NK-92 (cell line): ENCODE results near the gene RBM34.
"Not testable (repeated sequence)": the region's sequence is repeated elsewhere in the genome, so short reads cannot be mapped to it uniquely, and the experiment has no call there.

Experiments used
- DNase-seq: peaks from one replicate; lab custom pipeline; 2025; ENCODE audit not compliant: unreplicated experiment; lab: John Stamatoyannopoulos, UW

Gene RBM34, protein sequence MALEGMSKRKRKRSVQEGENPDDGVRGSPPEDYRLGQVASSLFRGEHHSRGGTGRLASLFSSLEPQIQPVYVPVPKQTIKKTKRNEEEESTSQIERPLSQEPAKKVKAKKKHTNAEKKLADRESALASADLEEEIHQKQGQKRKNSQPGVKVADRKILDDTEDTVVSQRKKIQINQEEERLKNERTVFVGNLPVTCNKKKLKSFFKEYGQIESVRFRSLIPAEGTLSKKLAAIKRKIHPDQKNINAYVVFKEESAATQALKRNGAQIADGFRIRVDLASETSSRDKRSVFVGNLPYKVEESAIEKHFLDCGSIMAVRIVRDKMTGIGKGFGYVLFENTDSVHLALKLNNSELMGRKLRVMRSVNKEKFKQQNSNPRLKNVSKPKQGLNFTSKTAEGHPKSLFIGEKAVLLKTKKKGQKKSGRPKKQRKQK

DNA sequence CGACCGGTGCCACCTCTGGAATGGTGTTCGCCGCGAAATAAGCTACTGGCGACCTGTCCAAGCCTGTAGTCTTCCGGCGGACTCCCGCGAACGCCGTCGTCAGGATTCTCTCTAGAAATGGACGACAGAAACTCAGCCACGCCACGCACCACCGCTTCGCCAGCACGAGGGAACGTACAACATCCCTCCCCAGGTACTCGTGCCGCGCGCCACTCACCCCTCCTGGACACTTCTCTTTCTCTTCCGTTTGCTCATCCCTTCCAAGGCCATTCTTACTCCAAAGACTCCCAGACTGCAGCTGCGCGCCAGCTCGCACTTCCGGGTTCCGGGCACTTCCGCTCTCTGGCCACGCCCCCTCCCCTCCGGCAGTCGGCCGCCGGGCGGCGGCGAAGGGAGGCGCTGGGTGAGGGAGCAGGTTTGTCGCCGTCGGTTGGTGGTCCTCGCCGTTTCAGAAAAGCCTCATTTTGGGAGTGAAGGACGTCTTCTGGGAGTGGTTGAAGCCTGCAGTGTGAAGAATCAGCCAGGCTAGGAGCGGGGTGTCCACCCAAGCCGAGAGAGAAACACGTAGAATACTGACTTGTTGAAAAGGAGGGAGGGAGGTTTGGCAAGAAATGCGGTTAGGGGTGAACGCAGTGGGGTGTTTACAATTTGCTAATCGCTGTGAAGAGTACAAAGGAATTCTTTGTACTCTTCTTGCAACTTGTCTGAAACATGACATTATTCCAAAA, at the start of gene RBM34:
Gene RBM34, minus strand, starts transcription at position 294 of the 728 bp plus-strand sequence. Its CDS starts 24 bp downstream, at position 270.
- DNase-seq, result peak; percentile 64

DNA sequence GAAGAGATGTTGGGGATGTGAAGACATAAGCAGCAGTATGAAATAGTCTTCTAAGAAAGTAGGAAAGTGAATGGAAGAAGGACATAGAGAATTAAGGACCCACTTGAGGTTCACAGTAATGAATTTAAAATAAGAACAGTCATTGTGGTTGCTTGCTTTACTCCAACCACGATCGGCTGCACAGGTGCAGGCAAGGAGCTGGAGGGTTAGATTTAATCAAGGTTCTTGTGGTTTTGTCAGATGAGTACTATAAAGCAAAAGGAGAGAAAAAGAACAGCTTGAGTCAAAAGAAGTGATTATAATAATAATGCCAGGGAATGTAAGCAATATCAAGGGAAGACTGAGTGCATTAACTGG, 46.1 kb upstream of the RBM34 start:
- no peak for DNase-seq

DNA sequence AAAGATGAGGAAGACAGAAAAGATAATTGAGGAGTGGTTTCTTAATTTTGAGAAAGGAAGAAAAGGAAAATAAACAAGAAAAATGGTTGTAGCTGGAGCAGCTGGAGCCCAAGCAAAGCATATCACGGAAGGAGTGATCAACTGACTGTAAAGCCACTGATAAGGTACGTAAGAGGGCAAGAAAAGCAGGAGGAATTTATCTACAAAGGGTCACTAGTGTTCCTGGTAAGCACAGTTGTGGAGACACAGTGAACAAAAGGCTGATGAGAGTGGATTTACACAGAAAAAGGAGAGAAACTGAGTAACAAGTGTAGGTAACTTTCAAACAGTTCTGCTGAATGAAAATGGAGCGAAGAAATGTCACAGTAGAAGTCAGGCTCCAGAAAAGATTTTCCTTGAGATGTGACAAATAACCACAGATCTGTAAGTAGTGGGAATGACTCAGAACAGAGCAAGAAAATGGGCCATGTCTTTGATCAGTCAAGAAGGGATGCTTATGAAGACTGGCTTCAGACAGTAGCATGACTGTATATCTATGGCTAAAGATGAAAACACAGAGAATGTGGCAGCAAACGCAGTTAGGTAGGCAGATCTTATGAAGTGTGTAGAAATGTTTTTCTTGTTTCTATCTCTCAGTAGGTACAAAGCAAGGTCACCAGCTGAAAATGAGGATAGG, 45.6 kb upstream of the RBM34 start:
- DNase-seq, result no peak

DNA sequence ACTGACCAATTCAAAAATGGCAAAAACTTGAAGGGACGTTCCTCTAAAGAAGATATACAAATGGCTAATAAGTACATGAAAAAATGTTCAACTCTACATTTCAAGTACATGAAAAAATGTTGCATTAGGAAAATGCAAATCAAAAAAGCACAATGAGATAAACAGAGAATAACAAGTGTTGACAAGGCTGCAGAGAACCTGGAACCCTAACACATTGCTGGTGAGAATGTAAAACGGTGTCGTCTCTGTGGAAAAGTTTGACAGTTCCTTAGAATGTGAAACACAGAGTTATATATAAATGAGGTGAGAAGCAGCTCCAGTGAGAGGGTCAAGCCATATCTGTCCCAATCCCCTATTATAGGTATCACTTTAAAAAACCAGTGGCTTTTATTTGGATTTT, 44.6 kb upstream of the RBM34 start:
- no peak for DNase-seq

DNA sequence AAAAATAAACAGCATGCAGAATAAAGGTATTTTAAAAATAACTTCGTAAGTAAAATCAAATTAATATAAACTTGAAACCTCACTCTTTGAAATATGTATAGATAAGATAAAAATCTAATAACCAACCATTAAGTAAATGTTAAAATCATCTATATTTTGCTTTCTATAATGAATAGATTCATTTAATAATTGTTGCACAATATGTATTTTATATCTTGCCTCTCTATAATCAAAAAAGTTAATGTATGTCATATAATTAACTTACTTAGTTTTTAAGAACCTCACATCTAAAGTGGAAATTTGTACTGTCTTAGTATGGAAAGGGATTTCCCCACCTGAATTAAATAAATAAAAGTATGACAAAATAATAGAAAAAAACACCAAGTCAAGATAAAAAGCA, 42.4 kb upstream of the RBM34 start:
- no peak for DNase-seq

DNA sequence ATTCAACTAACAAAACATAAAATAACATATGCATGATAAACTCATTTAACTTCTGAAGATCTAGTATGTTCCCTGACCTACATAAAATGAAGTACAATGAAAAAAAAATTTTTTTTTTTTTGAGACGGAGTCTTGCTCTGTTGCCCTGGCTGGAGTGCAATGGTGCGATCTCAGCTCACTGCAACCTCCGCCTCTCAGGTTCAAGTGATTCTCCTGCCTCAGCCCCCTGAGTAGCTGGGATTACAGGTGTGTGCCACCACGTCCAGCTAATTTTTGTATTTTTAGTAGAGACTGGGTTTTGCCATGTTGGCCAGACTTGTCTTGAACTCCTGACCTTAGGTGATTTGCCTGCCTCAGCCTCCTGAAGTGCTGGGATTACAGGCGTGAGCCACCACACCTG, 41.4 kb upstream of the RBM34 start:
- not testable (repeated sequence) for DNase-seq

DNA sequence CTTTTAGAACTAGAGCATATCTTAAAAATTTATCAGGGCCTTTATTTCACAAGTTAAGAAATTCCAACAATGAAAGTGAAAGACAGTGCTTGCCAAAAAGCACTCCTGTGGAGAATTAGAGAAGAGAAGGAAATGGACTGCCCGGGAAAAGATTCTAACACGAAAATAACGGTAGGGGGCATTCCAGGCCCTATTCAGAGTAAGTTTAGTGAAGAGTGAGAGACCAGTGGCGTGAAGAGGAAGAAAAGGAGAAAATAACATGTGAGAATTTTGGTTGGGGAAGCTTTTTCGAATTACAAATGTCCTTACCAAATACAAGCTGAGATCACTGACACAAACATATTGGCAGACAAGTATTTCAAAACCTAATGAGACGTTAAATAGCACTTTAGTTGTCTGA, 38.4 kb upstream of the RBM34 start:
- DNase-seq, result no peak

DNA sequence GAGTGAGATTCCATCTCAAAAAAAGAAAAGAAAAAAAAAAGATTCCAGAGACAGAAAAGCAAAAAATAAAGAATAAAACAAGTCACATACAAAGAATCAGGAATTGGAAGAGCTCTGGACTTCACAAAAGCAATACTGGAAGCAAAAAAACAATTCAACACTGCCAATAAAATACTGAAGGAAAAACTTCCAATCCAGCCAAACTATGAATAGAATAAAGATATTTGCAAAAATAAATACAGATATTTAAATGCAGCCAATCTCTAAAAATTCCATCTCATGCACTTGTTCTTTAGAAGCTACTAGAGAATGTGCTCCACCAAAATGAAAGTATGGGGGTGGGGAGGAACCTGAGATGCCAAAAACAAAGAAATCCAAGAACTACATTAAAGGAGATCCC, 29.4 kb upstream of the RBM34 start:
- DNase-seq, result no peak

DNA sequence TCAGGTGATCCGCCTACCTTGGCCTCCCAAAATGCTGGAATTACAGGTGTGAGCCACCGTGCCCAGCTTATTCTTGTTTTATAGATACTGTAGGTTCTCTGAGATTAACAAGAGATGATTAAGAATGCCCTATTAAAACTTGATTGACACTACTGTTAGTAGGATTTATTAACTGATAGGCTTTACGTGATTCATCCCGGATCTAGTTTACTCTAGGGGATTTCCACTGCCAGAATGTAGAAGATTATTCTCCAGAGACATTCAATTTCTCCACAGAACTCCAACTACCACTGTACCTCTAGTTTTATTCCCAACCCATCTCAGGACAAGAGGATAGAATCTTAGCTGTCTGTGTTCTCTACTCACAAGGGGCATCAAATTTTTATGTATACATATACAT, 26.3 kb upstream of the RBM34 start:
- DNase-seq, result no peak

DNA sequence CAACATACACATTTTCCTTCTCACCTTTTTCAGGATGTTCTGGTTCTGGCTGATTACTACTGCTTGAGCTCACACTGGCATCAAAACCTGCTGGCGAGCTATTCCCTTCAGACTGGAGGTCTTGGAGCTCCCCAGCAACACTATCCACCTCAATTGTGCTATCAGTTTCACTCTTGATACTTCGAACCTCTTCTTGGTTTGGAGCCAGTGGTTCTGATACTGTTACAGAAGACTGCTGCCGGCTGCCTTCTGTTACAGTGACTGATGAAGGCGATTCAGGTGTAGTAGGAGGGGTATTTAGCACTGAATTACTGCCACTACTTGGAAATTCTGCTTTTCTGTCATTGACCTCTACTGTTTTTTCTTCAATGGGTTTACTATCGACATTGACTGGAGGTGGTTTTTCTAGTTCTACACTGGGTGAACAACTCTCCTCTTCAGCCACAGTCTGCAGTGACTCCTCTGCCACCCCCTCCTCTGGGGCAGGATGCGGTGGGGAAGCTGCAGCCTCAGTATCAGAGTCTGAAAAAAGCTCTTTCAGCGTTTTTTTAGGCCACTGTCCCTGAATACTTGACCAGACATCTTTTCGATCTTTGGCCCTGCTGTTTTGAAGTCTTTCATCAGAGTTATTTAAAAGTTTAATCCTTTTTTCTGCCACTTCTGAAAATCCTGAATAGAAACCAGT, 20.7 kb upstream of the RBM34 start:
- DNase-seq, result no peak

DNA sequence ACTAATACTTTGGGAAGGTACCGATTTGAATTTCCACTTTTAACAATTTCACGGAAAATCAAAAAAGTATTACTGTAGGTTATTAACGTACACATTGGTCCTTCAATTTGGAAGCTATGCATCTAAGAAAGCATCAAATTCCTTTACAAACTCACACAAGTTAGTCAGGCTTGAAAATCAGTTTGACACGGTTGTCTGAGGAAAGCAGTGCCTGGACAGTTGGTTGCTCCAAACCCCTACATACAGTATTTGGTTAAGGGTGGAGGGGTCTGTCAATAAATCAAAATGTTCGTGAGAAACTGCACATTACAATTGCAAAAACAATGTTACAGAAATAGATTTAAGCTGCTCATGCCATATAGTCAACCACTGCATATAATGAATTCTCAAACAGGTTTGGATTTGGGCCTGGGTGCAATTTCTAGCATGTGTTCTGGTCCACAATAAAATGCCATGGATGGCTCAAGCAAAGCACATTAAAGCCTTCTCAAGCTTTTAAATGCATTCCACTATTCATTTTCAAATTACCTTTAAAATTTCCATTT, 19.9 kb upstream of the RBM34 start:
- no peak for DNase-seq

DNA sequence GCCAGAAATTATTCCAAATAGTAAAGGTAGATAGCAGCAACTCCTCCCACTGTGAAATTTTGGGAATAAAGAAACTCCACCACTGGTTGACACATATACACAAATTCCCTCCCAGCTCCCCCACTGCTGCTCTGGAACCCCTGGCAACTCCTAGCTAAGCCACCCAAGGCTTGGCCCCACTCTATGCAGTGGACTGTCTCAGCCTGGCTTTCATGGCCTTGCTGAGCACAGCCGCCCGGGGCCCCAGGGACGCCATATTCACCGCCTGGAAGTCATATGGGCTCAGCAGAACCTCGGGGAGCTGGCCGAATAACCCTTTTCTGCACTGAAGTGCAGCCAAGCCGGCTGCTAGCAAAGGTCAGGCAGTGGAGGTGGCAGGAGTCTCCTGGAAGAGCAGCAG, 15.4 kb upstream of the RBM34 start:
- no peak for DNase-seq

DNA sequence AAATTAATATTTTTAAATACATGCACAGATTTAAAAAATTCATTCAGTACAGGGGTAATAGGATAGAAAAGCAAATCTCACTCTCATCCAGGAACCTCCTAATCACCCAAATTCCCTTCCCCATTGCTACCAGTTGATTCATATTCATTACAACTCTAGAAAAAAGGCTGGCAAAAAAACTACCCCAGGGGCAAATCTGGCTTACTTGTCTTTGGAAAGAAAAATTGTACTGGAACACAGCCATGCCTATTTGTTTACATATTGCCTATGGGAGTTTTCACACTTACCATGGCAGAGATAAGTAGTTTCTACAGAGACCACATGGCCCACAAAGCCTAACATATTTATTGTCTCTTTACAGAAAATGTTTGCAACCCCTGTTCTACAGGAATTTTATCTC, 8.9 kb upstream of the RBM34 start:
- no peak for DNase-seq

DNA sequence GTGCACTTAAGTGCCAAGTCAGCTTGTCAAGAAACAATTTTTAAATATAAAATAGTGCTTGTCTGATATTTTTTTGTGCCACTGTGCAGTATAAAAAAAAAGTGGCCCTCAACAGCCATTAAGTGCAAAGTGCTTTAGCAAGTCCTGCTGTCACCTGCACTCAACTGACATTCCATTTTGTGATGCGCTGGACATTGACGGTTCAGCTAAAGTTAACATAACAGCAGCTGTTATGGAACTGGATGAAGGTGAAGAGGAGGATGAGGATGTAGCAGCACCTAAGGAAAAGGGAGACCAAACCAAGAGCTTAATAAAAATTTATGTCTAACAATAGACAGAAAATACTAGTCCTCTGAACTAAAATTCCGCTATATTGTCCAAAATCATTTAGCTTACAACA, 7.3 kb upstream of the RBM34 start:
- no peak for DNase-seq

DNA sequence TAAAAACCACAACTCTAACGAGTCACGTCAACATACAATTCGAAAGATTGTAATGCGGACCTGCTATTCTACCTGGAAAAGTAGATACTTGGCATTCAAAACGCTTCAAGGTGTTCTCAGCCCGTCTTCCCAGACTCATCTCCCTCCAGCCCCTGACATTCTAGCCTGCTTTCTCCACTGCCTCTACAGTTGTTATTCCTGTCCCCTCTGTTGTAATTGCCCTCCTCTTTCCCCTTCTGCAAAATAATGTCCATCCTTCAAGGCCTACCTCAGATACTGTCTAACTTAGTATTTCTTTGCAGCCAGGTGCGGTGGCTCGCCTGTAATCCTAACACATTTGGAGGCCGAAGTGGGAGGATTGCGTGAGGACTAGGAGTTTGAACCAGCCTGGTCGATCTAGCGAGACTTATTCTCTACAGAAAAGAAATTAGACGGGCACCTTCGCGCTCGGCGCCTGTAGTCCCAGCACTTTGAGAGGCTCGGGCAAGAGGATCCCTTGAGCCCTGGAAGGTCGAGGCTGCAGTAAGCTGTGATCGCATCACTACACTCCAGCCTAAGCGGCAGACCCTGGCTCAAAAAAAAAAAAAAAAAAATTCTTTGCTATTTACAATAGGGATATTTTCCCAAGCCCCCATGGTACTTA, 756 bp upstream of the RBM34 start:
- no peak for DNase-seq

DNA sequence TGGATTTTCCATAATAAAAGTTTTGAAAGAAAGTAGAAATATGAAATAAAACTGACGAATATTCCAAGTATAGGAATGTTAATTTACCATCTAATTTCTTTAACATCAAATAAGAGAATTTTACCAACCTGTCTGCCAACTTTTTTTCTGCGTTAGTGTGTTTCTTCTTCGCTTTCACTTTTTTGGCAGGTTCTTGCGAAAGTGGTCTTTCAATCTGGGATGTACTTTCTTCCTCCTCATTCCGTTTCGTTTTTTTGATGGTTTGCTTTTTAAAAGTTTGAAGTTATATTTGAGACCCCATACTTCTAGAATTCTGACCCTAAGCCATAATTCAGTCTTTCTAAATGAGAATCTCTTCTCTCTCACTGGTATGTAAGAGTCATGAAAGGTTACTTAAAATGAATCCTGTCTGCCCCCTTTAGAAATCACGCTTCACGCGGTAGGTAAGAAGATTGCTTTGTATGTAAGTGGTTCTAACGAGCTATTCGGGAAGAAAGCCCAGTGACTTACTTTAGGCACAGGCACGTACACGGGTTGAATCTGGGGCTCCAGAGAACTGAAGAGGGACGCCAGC, 580 bp downstream of the RBM34 start:
- no peak for DNase-seq

DNA sequence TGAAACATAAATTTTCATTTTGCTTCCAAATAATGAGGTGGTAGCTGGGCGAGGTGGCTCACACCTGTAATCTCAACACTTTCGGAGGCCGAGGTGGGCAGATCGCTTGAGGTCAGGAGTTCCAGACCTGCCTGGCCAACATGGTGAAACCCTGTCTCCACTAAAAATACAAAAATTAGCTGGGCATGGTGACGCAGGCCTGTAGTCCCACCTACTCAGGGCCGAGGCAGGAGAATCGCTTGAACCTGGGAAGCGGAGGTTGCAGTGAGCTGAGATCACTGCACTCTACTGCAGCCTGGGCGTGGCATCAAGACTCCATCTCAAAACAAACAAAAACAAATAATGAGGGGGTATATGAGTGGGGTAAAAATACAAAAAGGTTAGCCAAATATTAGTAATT, 1.1 kb downstream of the RBM34 start:
- DNase-seq, result not testable (repeated sequence)

DNA sequence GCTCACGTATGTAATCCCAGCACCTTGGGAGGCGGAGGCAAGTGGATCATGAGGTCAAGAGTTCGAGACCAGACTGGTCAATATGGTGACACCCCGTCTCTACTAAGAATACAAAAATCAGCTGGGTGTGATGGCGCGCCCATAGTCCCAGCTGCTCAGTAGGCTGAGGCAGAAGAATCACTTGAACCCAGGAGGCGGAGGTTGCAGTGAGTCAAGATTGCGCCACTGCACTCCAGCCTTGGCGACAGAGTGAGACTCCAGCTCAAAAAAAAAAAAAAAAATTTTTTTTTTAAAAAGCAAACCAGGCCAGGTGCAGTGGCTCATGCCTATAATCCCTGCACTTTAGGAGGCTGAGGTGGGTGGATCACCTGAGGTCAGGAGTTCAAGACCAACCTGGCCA, 1.8 kb downstream of the RBM34 start:
- DNase-seq, result not testable (repeated sequence)

DNA sequence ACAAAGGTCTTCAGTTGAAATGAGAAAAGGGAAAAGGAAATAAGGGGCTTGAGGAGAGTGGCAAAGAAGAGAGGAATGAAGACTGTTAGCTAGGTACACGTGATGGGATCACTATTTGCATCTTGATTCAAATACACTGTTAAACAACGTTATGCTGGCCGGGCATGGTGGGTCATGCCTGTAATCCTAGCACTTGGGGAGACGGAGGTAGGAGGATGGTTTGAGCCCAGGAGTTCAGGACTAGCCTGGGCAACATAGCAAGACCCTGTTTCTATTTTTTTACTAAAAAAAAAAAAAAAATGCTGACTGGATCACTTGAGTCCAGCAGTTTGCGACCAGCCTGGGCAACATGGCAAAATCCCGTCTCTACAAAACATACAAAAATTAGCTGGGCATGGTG, 2.4 kb downstream of the RBM34 start:
- DNase-seq, result no peak

DNA sequence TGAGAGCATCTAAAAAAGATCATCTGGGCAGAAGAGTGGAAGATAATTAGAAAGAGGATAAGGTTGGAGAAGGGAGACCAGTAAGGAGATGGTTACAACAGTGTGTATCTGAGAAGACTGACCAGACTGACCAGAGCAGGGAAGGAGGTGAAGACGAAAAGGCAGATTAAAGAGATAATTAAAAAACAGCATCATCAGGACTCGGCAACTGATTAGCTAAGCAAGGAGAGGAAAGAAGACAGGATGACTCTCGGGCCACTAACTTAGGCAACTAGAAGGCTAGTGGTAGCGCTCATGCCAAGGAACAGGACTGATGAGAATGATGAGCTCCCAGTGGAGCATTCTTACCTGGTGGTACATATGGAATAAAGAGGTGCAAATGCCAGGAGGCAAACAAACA, 3.9 kb downstream of the RBM34 start:
- DNase-seq, result no peak
